ENCODE data around the gene SHC4. TPM values are rescaled to one million over a fixed set of nuclear protein-coding genes. Genes with fewer than 3 reads are reported as not detected.

The SHC4 gene
- polyA plus RNA-seq, 1 of the 3 experiments (the other 2 are of a cell fraction): 1.6 TPM

DNA sequence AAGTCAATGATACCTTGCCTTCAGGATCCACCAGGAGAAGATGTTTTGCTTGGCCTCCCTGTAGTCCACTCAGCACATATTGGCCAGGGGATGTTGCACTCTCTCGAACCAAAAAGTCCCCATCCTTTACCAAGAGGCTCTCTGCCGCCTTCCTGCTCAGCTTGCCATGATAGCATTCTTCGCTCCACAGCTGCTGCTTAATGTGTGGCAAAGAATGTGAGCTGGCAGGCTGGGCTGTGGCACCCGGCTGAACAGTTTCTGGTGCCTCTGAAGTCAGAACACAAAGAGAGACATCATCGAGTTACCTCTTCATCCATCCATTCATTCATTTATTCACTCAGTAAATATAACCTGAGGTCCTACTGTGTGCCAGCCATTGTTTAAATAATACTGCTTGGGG is 129.0 kb downstream of the SHC4 start:
- Histone ChIP-seq H4K20me1 (ENCODE audit: insufficient read depth) (no peaks in the 10 kb centered on the region), H3K27ac (ENCODE audit: low read depth in 2 of 2, low read length in 1 of 2) (no peak overlapping the region), H3K27me3 (ENCODE audit: insufficient read depth) (no peaks in the 10 kb centered on the region), H3K79me2 (ENCODE audit: insufficient read depth) (no peaks in the 10 kb centered on the region), H3K4me3 (ENCODE audit: low read depth in 2 of 2, low read length in 1 of 2) (no peak overlapping the region), H3K36me3 (replicated peaks in 1 of 2; ENCODE audit: control insufficient read depth in 1 of 2, insufficient read depth in 2 of 2, low read length in 1 of 2) (peaks cover 0 to 4% of the 10 kb centered on the region in 2 experiments), H3K4me2 (no peak overlapping the region), H2AFZ (ENCODE audit: low read depth) (no peak overlapping the region), H3K9me2 (no peaks in the 10 kb centered on the region), H3F3A (replicated peaks; ENCODE audit: insufficient read depth) (no peaks in the 10 kb centered on the region), H3K9me3 (no peaks in the 10 kb centered on the region), H3K4me1 (ENCODE audit: control insufficient read depth in 1 of 2, insufficient read depth in 2 of 2, low read depth in 1 of 2, low read length in 1 of 2) (no peaks in the 10 kb centered on the region), H3K9ac (no peak overlapping the region)
- TF ChIP-seq SMC3 (IDR thresholded peaks at IDR 0.05; ENCODE audit: low read depth, low read length): no peak
- TF ChIP-seq RFX5 (IDR thresholded peaks at IDR 0.05; ENCODE audit: low read length): no peak
- TF ChIP-seq GABPA (IDR thresholded peaks at IDR 0.05; ENCODE audit: low read depth): no peak
- no peak for TF ChIP-seq RAD21 (IDR thresholded peaks at IDR 0.05; ENCODE audit: low read length)
- TF ChIP-seq MEF2A (IDR thresholded peaks at IDR 0.05; ENCODE audit: borderline replicate concordance, low read depth): no peak
- TF ChIP-seq EP300 (IDR thresholded peaks at IDR 0.05; ENCODE audit: borderline replicate concordance in 1 of 2, low read depth in 1 of 2, low read length in 1 of 2): no peak
- TF ChIP-seq FOXM1 (IDR thresholded peaks at IDR 0.05; ENCODE audit: low read depth): no peak
- no peak for TF ChIP-seq EZH2phosphoT487 (IDR thresholded peaks at IDR 0.05; ENCODE audit: borderline replicate concordance, low read depth)
- TF ChIP-seq NRF1 (IDR thresholded peaks at IDR 0.05; ENCODE audit: low read depth, low read length): no peak
- no peak for TF ChIP-seq POLR2AphosphoS5 (IDR thresholded peaks at IDR 0.05; ENCODE audit: low read depth, low read length)
- no peak for TF ChIP-seq SIN3A (IDR thresholded peaks at IDR 0.05; ENCODE audit: borderline replicate concordance, low read depth, low read length)
- TF ChIP-seq CHD2 (IDR thresholded peaks at IDR 0.05; ENCODE audit: low read length, partially characterized antibody): no peak
- no peak for TF ChIP-seq FOSL2 (IDR thresholded peaks at IDR 0.05; ENCODE audit: borderline replicate concordance, low read depth)
- TF ChIP-seq, protein P1, sequence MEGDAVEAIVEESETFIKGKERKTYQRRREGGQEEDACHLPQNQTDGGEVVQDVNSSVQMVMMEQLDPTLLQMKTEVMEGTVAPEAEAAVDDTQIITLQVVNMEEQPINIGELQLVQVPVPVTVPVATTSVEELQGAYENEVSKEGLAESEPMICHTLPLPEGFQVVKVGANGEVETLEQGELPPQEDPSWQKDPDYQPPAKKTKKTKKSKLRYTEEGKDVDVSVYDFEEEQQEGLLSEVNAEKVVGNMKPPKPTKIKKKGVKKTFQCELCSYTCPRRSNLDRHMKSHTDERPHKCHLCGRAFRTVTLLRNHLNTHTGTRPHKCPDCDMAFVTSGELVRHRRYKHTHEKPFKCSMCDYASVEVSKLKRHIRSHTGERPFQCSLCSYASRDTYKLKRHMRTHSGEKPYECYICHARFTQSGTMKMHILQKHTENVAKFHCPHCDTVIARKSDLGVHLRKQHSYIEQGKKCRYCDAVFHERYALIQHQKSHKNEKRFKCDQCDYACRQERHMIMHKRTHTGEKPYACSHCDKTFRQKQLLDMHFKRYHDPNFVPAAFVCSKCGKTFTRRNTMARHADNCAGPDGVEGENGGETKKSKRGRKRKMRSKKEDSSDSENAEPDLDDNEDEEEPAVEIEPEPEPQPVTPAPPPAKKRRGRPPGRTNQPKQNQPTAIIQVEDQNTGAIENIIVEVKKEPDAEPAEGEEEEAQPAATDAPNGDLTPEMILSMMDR (IDR thresholded peaks at IDR 0.05): no peak
- no peak for TF ChIP-seq FOXJ3 (CRISPR knock-in tag; IDR thresholded peaks at IDR 0.05)
- TF ChIP-seq, protein P2, sequence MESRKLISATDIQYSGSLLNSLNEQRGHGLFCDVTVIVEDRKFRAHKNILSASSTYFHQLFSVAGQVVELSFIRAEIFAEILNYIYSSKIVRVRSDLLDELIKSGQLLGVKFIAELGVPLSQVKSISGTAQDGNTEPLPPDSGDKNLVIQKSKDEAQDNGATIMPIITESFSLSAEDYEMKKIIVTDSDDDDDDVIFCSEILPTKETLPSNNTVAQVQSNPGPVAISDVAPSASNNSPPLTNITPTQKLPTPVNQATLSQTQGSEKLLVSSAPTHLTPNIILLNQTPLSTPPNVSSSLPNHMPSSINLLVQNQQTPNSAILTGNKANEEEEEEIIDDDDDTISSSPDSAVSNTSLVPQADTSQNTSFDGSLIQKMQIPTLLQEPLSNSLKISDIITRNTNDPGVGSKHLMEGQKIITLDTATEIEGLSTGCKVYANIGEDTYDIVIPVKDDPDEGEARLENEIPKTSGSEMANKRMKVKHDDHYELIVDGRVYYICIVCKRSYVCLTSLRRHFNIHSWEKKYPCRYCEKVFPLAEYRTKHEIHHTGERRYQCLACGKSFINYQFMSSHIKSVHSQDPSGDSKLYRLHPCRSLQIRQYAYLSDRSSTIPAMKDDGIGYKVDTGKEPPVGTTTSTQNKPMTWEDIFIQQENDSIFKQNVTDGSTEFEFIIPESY (IDR thresholded peaks at IDR 0.05; ENCODE audit: borderline replicate concordance, low read depth): no peak
- POLR2A ChIA-PET: no interaction called here
- CTCF ChIA-PET: interaction anchor here (1.1 to 1.8 kb wide), 2 partner anchors 22 to 27 kb away, joined by 3 to 5 read pairs; no protein-coding TSS in a partner anchor
- DNase-seq: no peak
- 91% methylated on average over 5 of the region's 5 CpGs for WGBS (ENCODE audit: low lambda C conversion rate)
